Type B pancreatic cell (in vitro differentiated cells): Measurements from ENCODE around the gene PPP1R16B. TPM values are rescaled to one million over a fixed set of nuclear protein-coding genes. Genes with fewer than 3 reads are reported as not detected.

Experiments
- DNase-seq: peaks from one replicate; pipeline ENCODE4 v3.0.0; 2021; ENCODE audit warnings: mixed read lengths; ENCODE audit not compliant: unreplicated experiment; ENCODE audit errors: extremely low spot score
- H3K27ac Mint-ChIP-seq: 2 replicates; pipeline ENCODE4 v1.8.0; 2021; ENCODE audit warnings: mild to moderate bottlenecking, mixed read lengths
- H3K27me3 Mint-ChIP-seq: 2 replicates; pipeline ENCODE4 v1.8.0; 2021; ENCODE audit warnings: mixed read lengths
- H3K36me3 Mint-ChIP-seq: 2 replicates; pipeline ENCODE4 v1.8.0; 2021; ENCODE audit warnings: mixed read lengths
- H3K4me1 Mint-ChIP-seq: one replicate; pipeline ENCODE4 v1.8.0; 2021; ENCODE audit warnings: mixed read lengths; ENCODE audit not compliant: unreplicated experiment
- H3K4me3 Mint-ChIP-seq: 2 replicates; pipeline ENCODE4 v1.8.0; 2021; ENCODE audit warnings: mild to moderate bottlenecking, mixed read lengths
- H3K9me3 Mint-ChIP-seq: 2 replicates; pipeline ENCODE4 v1.8.0; 2021; ENCODE audit warnings: mixed read lengths
- total RNA-seq: library from RNA; stranded (reverse); gene quantifications from 2 replicates; pipeline ENCODE4 v1.2.1, GENCODE V29; 2021; ENCODE audit warnings: low replicate concordance
- TF ChIP-seq, protein P1 (sequence below): fragments of 200-600 bp; sonication (generic); conservative IDR thresholded peaks from 2 replicates; pipeline ENCODE4 v1.5.0; 2021; ENCODE audit warnings: antibody characterized with exemption, mild to moderate bottlenecking

The PPP1R16B gene
- total RNA-seq, 1 donor from 2014 or later, result 0.31 TPM

DNA sequence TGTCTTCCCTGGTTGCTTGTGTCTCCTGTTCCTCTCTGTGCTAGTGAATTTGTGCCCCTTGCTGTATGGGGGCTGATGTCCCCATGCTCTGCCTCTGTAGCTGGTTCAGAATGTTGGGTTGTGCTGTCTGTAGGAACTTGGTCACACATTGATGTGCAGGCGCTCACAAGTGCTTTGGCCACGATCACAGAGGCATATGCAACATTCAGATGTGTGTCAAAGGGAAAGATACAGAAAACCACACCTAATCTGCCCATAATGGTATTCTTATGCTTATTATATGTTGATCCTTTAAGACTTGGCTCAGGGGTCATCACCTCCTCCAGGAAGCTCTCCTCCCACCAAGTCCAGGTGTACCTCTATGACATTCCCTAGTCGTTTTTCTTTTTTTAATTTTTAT, 139.5 kb downstream of the PPP1R16B start:
- peaks cover 8% of the 10 kb centered on the region for H3K4me1 Mint-ChIP-seq
- peaks cover 20% of the 10 kb centered on the region for H3K36me3 Mint-ChIP-seq
- TF ChIP-seq, protein P1, sequence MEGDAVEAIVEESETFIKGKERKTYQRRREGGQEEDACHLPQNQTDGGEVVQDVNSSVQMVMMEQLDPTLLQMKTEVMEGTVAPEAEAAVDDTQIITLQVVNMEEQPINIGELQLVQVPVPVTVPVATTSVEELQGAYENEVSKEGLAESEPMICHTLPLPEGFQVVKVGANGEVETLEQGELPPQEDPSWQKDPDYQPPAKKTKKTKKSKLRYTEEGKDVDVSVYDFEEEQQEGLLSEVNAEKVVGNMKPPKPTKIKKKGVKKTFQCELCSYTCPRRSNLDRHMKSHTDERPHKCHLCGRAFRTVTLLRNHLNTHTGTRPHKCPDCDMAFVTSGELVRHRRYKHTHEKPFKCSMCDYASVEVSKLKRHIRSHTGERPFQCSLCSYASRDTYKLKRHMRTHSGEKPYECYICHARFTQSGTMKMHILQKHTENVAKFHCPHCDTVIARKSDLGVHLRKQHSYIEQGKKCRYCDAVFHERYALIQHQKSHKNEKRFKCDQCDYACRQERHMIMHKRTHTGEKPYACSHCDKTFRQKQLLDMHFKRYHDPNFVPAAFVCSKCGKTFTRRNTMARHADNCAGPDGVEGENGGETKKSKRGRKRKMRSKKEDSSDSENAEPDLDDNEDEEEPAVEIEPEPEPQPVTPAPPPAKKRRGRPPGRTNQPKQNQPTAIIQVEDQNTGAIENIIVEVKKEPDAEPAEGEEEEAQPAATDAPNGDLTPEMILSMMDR, result no peak
- no peak for DNase-seq
- no peaks in the 10 kb centered on the region for H3K27me3 Mint-ChIP-seq
- no peak overlapping the region for H3K4me3 Mint-ChIP-seq
- no peak overlapping the region for H3K27ac Mint-ChIP-seq
- no peaks in the 10 kb centered on the region for H3K9me3 Mint-ChIP-seq

DNA sequence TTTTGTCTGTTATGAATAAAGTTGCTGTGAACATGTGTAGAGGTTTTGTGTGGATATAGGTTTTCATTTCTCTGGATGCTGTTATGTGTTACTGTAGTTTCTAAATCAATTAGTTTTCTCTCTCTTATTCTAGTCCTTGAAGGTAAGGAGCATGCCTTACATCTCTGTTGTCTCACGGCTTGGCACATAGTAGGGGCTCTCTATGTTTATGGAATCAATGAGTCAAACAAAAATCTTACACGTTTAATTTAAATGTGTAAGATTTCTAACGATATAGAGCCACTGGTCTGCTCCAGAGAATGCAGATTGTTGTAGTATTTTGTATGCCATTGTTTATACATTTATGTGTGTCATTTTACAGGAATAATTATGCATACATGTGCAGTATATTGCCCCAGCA, 141.3 kb downstream of the PPP1R16B start:
- Mint-ChIP-seq H3K36me3 (peaks cover 25% of the 10 kb centered on the region), H3K4me1 (peaks cover 8% of the 10 kb centered on the region), H3K27ac (no peak overlapping the region), H3K9me3 (no peaks in the 10 kb centered on the region), H3K4me3 (no peak overlapping the region), H3K27me3 (no peaks in the 10 kb centered on the region)
- no peak for DNase-seq
- TF ChIP-seq, protein P1, result no peak

DNA sequence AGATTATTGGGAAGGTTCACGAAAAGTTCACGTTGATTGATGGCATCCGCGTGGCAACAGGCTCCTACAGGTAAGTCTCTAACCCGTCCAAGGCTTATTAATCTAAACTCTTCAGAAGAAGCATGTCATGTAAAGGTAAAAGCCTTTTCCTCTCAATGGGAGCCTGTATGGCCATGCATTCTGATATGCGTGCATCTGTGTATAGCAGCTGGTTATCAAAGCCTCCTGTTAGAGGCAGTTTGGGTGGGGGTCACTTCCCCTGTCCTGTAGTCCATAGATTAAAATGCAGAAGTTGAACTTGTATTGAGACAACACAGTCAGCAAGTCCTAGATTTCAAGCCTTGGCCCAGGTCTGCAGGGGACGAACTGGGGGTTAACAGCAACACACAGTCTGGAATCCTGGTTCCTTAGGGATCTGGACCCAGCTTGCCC, 142.4 kb downstream of the PPP1R16B start:
- Mint-ChIP-seq H3K27ac (peak overlapping the region; percentile 32), H3K9me3 (no peaks in the 10 kb centered on the region), H3K36me3 (peaks cover 25% of the 10 kb centered on the region), H3K27me3 (no peaks in the 10 kb centered on the region), H3K4me1 (peaks cover 8% of the 10 kb centered on the region), H3K4me3 (peak overlapping the region; percentile 12)
- TF ChIP-seq, protein P1, result no peak
- no peak for DNase-seq

DNA sequence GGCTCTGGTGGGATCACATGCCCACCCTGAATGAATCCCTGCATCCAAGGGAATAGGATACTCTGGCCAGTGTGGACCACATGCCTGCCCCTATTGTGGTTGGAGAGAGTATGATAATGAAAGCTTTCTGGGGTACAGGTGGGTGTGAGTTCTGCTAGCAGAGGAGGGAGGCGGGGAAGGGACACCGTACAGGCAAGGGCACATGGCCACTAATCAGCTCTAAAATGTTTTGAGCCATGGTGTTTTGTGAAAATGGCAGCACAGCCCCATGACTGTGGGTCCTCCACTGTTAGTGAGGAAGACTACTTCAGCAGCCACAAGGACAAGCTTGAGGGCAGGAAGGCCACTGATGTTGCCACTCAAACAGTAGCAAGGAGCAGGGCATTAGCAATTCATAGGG, 144.8 kb downstream of the PPP1R16B start:
- no peak for DNase-seq
- H3K4me3 Mint-ChIP-seq, result no peak overlapping the region
- peaks cover 8% of the 10 kb centered on the region for H3K4me1 Mint-ChIP-seq
- peaks cover 21% of the 10 kb centered on the region for H3K36me3 Mint-ChIP-seq
- H3K9me3 Mint-ChIP-seq, result no peaks in the 10 kb centered on the region
- no peaks in the 10 kb centered on the region for H3K27me3 Mint-ChIP-seq
- H3K27ac Mint-ChIP-seq, result no peak overlapping the region
- TF ChIP-seq, protein P1, result no peak

DNA sequence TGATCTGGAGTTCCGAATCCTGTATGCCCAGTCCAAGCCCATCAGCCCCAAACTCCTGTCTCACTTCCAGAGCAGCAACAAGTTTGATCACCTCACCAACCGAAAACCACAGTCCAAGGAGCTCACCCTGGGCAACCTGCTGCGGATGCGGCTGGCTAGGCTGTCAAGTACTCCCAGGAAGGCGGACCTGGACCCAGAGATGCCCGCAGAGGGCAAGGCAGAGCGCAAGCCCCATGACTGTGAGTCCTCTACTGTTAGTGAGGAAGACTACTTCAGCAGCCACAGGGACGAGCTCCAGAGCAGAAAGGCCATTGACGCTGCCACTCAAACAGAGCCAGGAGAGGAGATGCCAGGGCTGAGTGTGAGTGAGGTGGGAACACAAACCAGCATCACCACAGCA, 146.1 kb downstream of the PPP1R16B start:
- Mint-ChIP-seq H3K9me3 (no peaks in the 10 kb centered on the region), H3K27me3 (no peaks in the 10 kb centered on the region), H3K27ac (no peak overlapping the region), H3K4me1 (peaks cover 5% of the 10 kb centered on the region), H3K4me3 (no peak overlapping the region), H3K36me3 (peaks cover 16% of the 10 kb centered on the region)
- DNase-seq, result no peak
- TF ChIP-seq, protein P1, result no peak

DNA sequence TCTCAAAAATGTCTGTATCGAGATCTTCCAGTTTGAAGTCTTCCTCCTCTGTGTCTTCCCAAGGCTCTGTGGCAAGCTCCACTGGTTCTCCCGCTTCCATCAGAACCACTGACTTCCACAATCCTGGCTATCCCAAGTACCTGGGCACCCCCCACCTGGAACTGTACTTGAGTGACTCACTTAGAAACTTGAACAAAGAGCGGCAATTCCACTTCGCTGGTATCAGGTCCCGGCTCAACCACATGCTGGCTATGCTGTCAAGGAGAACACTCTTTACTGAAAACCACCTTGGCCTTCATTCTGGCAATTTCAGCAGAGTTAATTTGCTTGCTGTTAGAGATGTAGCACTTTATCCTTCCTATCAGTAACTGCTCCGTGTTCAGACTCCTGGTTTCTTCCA, 146.7 kb downstream of the PPP1R16B start:
- no peaks in the 10 kb centered on the region for H3K4me1 Mint-ChIP-seq
- DNase-seq, result no peak
- TF ChIP-seq, protein P1, result no peak
- H3K27me3 Mint-ChIP-seq, result no peaks in the 10 kb centered on the region
- no peaks in the 10 kb centered on the region for H3K9me3 Mint-ChIP-seq
- H3K27ac Mint-ChIP-seq, result no peak overlapping the region
- H3K4me3 Mint-ChIP-seq, result no peak overlapping the region
- H3K36me3 Mint-ChIP-seq, result peaks cover 16% of the 10 kb centered on the region
